A172 (cell line): Measurements from ENCODE around the gene HDDC3. TPM values are rescaled to one million over a fixed set of nuclear protein-coding genes. Genes with fewer than 3 reads are reported as not detected.

Source experiments
- DNase-seq: peaks from one replicate; pipeline ENCODE4 v3.0.0-alpha.2; 2015; ENCODE audit warnings: low spot score
- total RNA-seq: library from RNA; depleted of rRNA; stranded (reverse); fragments of >200 nt; shearing (Covaris generic); gene quantifications from 2 replicates; pipeline ENCODE4 v1.2.3, GENCODE V29; 2014

Gene HDDC3
- total RNA-seq, 1 experiment from 2014 or later: 15.4 TPM

GRCh38 chr15:90891346-90891949, 40.9 kb downstream of the HDDC3 start:
- DNase-seq: no peak

DNA sequence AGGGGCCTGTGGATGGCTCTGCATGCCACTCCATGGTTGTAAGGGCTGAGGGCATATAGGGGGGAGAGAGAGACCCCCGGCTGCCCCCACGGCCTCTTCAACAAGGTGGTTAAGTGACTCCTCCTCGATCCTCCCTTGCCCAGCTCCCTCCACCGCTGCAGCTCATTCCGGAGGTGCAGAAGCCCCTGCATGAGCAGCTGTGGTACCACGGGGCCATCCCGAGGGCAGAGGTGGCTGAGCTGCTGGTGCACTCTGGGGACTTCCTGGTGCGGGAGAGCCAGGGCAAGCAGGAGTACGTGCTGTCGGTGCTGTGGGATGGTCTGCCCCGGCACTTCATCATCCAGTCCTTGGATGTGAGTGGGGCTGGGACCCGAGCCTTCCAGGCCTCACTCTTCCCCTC, 41.5 kb downstream of the HDDC3 start:
- DNase-seq: no peak

DNA sequence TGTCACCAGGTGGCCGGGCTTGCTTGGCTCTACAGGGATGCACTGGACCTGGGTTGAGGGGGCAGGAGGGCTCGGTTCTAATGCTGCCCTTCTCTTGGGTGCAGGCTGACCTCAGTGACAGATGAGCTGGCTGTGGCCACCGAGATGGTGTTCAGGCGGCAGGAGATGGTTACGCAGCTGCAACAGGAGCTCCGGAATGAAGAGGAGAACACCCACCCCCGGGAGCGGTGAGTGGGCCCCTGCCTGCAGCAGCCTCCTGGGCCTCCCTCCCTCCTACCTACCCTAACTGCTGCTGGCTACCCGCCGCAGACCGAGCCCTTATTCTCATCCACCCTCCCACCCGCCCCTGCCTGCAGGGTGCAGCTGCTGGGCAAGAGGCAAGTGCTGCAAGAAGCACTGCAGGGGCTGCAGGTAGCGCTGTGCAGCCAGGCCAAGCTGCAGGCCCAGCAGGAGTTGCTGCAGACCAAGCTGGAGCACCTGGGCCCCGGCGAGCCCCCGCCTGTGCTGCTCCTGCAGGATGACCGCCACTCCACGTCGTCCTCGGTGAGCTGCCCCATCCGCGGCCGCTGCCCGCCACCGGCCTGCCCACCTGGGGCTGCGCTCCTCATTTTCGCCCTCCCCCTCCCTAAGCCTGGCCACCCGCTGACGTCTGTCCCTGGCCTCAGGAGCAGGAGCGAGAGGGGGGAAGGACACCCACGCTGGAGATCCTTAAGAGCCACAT, 42.5 kb downstream of the HDDC3 start:
- no peak for DNase-seq

GRCh38 chr15:90889313-90889730, 43.0 kb downstream of the HDDC3 start:
- DNase-seq: peak; percentile 22

GRCh38 chr15:90887037-90887481, 45.3 kb downstream of the HDDC3 start:
- DNase-seq: no peak

- DNase-seq: no peak
Measured at GRCh38 chr15:90886291-90886614, 46.1 kb downstream of the HDDC3 start.

DNA sequence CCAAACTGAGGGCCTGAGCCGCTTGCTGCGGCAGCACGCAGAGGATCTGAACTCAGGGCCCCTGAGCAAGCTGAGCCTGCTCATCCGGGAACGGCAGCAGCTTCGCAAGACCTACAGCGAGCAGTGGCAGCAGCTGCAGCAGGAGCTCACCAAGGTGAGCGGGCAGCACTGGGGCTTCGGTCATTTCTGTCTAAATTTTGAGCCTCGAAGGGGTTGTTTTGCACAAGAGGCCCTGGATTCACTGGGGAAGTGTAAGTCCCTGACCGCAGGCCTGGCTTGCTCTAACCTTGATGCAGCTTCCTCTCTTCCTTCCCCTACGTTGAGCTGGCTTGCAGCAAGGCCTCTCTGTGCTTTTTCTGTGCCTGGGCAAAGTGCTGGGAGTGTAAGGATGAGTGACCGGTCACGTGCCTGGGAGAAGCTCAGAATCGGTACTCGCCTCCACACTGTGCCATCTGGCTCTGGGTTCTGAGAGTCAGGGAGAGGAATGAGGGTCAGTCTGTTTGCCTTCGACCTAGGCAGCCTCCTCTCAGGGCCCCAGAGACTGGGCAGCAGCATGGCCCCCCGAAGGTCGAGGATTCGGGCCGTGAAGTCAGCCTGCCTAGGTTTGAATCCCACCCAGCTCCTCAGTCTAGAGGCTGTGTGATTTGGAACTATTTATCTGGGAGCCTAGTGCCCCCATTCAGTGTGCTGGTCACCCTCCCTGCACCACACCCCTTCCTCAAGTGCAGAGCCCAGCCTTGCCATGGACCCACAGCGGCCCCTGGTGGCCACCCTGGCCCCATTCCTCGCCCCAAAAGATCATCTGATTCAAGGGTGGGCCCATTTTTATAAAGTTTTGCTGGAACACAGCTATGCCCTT, 46.7 kb downstream of the HDDC3 start:
- peak; percentile 46 for DNase-seq

DNA sequence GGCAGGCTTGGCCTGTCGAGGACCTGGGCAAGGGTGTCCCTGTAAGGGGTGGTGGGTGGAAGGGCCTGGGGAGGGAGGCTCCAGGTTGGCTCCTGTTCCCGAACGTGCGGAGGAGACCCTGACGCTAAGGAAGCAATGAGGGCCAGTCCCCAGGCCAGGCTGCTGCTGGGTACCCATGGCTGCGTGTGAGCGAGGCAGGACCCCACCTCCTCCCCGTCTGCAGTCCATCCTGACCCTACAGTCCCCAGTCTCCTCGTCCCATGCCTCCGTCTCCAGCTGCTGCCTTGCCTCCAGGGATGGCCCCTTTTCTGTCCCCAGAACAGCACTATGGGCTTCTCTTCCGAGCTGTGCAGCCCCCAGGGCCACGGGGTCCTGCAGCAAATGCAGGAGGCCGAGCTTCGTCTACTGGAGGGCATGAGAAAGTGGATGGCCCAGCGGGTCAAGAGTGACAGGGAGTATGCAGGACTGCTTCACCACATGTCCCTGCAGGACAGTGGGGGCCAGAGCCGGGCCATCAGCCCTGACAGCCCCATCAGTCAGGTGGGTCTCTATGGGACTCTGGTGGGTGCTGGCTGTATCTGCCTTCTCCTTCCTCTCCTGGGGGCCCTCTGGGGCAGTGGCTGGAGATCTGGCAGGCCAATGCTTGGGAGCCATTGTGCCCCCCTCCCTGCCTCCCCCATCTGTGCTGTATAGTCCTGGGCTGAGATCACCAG, 47.5 kb downstream of the HDDC3 start:
- no peak for DNase-seq

GRCh38 chr15:90883976-90884718, 48.2 kb downstream of the HDDC3 start, which contains the start of gene FES:
FES (plus strand) TSS chr15:90884504; CDS start chr15:90885046, 542 bp downstream.
- DNase-seq: no peak

DNA sequence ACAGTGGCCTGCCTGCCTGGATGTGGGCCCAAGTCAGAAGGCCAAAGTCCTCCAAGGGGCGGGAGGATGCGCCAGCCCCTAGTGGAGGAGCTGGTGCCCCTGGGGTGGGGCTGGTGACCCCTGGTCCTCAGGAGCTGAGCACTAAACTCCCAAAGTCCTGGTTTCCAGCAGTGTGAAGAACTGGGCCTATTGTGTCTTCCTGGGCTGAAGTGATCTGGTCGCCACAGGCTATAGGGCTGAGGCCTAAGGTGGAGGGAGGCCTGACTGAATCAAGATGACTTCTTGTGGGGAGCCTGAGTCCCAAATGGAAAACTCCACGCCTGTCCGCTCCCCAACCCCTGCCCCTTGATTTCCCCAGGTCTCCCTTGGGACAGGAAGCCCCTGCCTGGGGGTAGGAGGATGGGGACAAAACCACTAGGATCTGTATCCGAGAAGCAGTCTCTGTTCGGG, 48.8 kb downstream of the HDDC3 start:
- no peak for DNase-seq

DNA sequence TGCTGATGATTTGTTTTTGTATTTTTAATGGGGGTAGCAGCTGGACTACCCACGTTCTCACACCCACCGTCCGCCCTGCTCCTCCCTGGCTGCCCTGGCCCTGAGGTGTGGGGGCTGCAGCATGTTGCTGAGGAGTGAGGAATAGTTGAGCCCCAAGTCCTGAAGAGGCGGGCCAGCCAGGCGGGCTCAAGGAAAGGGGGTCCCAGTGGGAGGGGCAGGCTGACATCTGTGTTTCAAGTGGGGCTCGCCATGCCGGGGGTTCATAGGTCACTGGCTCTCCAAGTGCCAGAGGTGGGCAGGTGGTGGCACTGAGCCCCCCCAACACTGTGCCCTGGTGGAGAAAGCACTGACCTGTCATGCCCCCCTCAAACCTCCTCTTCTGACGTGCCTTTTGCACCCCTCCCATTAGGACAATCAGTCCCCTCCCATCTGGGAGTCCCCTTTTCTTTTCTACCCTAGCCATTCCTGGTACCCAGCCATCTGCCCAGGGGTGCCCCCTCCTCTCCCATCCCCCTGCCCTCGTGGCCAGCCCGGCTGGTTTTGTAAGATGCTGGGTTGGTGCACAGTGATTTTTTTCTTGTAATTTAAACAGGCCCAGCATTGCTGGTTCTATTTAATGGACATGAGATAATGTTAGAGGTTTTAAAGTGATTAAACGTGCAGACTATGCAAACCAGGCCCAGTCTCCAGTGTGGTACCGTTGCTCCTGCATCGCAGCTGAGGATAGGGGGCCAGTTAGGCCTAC, 49.4 kb downstream of the HDDC3 start:
- no peak for DNase-seq

- no peak for DNase-seq
Measured at GRCh38 chr15:90881978-90882721, 50.2 kb downstream of the HDDC3 start.

DNA sequence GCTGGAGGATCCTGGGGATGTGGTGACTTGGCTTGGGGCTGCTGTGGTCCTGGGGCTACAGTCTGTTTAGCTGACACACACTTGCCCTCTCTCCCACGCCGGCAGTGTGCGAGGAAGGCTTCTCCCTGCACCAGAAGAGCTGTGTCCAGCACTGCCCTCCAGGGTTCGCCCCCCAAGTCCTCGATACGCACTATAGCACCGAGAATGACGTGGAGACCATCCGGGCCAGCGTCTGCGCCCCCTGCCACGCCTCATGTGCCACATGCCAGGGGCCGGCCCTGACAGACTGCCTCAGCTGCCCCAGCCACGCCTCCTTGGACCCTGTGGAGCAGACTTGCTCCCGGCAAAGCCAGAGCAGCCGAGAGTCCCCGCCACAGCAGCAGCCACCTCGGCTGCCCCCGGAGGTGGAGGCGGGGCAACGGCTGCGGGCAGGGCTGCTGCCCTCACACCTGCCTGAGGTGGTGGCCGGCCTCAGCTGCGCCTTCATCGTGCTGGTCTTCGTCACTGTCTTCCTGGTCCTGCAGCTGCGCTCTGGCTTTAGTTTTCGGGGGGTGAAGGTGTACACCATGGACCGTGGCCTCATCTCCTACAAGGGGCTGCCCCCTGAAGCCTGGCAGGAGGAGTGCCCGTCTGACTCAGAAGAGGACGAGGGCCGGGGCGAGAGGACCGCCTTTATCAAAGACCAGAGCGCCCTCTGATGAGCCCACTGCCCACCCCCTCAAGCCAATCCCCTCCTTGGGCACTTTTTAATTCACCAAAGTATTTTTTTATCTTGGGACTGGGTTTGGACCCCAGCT, 51.0 kb downstream of the HDDC3 start:
- DNase-seq: no peak

- no peak for DNase-seq
Measured at GRCh38 chr15:90880381-90881145, 51.8 kb downstream of the HDDC3 start.
